Lower leg skin (tissue), 4 donors: ENCODE data around the gene DIPK2A. TPM values are rescaled to one million over a fixed set of nuclear protein-coding genes. Genes with fewer than 3 reads are reported as not detected.

ENCODE experiments used
- DNase-seq, 2 donors: peaks; one replicate each; pipeline ENCODE4 v3.0.0-alpha.2; 2019; ENCODE audit warnings: low spot score in 2 of 2
- H3K4me3 ChIP-seq: fragments of 200-600 bp; sonication (generic); 2 replicates; pipeline ENCODE4 v1.5.1; 2017; ENCODE audit warnings: mild to moderate bottlenecking, low read depth; ENCODE audit not compliant: poor library complexity, severe bottlenecking
- CTCF ChIP-seq, 3 donors: fragments of 450-650 bp; IDR thresholded peaks; one replicate each; pipeline ENCODE4 v1.5.1; 2016; ENCODE audit warnings: antibody characterized with exemption in 3 of 3, mild to moderate bottlenecking in 3 of 3, moderate library complexity in 2 of 3
- POLR2A ChIP-seq, 2 donors: fragments of 450-650 bp; IDR thresholded peaks; one replicate each; pipeline ENCODE4 v1.6.1; 2016 to 2017; ENCODE audit warnings: antibody characterized with exemption in 2 of 2, mild to moderate bottlenecking in 1 of 2, moderate library complexity in 1 of 2
- WGBS, 2 donors: methylation state at CpG; one replicate each; pipeline ENCODE4 v1.1.5; 2018; 5-methylcytosine and 5-hydroxymethylcytosine counted together
- intact Hi-C: fragments of 100-400 bp; cut with DNase I; formaldehyde crosslinking; loops from one replicate; pipeline ENCODE4 v1.15.0; 2023; ENCODE audit warnings: low total_unique reads
- total RNA-seq, 4 donors: library from RNA; depleted of rRNA; stranded (reverse); fragments of >200 nt; gene quantifications; one replicate each; pipeline ENCODE4 v1.1.0, GENCODE V29; 2016

DIPK2A gene
- 10 to 100 TPM; 37.3 to 55.5 (median 42.6) TPM for total RNA-seq

GRCh38 chr3:143971359-143972154, at the start of gene DIPK2A:
DIPK2A (plus strand) TSS chr3:143971823; CDS start chr3:143972333, 510 bp downstream.
- intact Hi-C loops: no loop called here
- TF ChIP-seq CTCF (IDR thresholded peaks at IDR 0.05) (no peak), POLR2A (IDR thresholded peaks at IDR 0.05) (peak in 1 of 2 donors; percentile 63)
- peak; percentile 94 to 99 for DNase-seq
- WGBS, 2 donors: 1% methylated on average over 66 to 71 of the region's 71 CpGs
- peak within 1 kb of the TSS; percentile 95 for H3K4me3 ChIP-seq

- DNase-seq: no peak
- no peak overlapping the region for H3K4me3 ChIP-seq
- 88 to 89% methylated on average over 9 of the region's 9 CpGs for WGBS, 2 donors
- intact Hi-C loops: no loop called here
- TF ChIP-seq CTCF (IDR thresholded peaks at IDR 0.05): no peak
- TF ChIP-seq POLR2A (IDR thresholded peaks at IDR 0.05): no peak
Observed at GRCh38 chr3:143924522-143925285, 46.9 kb upstream of the DIPK2A start.

- DNase-seq: no peak
- H3K4me3 ChIP-seq: no peak overlapping the region
- intact Hi-C loops: no loop called here
- WGBS, 2 donors: 82 to 95% methylated on average over 1 of the region's 1 CpG
- TF ChIP-seq POLR2A (IDR thresholded peaks at IDR 0.05) (no peak), CTCF (IDR thresholded peaks at IDR 0.05) (no peak)
Observed at GRCh38 chr3:143928056-143928455, 43.6 kb upstream of the DIPK2A start.

- WGBS, 2 donors: 64 to 83% methylated on average over 3 of the region's 3 CpGs
- TF ChIP-seq CTCF (IDR thresholded peaks at IDR 0.05) (no peak), POLR2A (IDR thresholded peaks at IDR 0.05) (no peak)
- no peak overlapping the region for H3K4me3 ChIP-seq
- intact Hi-C loops: no loop called here
- DNase-seq: no peak
Observed at GRCh38 chr3:143928541-143929255, 42.9 kb upstream of the DIPK2A start.

GRCh38 chr3:143934791-143935190, 36.8 kb upstream of the DIPK2A start:
- WGBS, 2 donors: 54 to 55% methylated on average over 3 of the region's 3 CpGs
- DNase-seq: no peak
- intact Hi-C loops: no loop called here
- no peak overlapping the region for H3K4me3 ChIP-seq
- TF ChIP-seq POLR2A (IDR thresholded peaks at IDR 0.05): no peak
- no peak for TF ChIP-seq CTCF (IDR thresholded peaks at IDR 0.05)
